Measurements from ENCODE around the gene SORBS2. TPM values are rescaled to one million over a fixed set of nuclear protein-coding genes. Genes with fewer than 3 reads are reported as not detected.

SORBS2 gene
- total and polyA plus RNA-seq, 2 experiments from 2014 or later, result 0.32 to 1.5 TPM

GRCh38 chr4:185734930-185735329 lies 77.1 kb downstream of the SORBS2 start:
- H4K20me1 ChIP-seq (ENCODE audit: insufficient read depth), result no peaks in the 10 kb centered on the region
- H3K27me3 ChIP-seq (replicated peaks; ENCODE audit: insufficient read depth), result 0 out of 2 replicates have a peak, but pooled peaks cover 9% of the 10 kb centered on the region
- H3K4me2 ChIP-seq (ENCODE audit: unreplicated experiment), result no peak overlapping the region
- no peaks in the 10 kb centered on the region for H3K9me2 ChIP-seq (ENCODE audit: insufficient read depth)
- in situ Hi-C loops (cut with MboI), result no loop called here
- H3K4me3 ChIP-seq, result no peak overlapping the region
- H3K9ac ChIP-seq, result no peak overlapping the region
- no peaks in the 10 kb centered on the region for H3K4me1 ChIP-seq (ENCODE audit: insufficient read depth)
- WGBS, 2 experiments (ENCODE audit: low coverage in 1 of 2, low lambda C conversion rate in 2 of 2, missing lambda C conversion rate in 2 of 2), result 77 to 85% methylated on average over 2 of the region's 2 CpGs
- H3K9me3 ChIP-seq (ENCODE audit: low read depth), result no peaks in the 10 kb centered on the region
- 0 out of 2 replicates have a peak, but pooled peaks cover 10% of the 10 kb centered on the region for H3F3A ChIP-seq (ENCODE audit: insufficient read depth)
- no peak overlapping the region for H2AFZ ChIP-seq
- H3K27ac ChIP-seq, result no peak overlapping the region
- DNase-seq, result no peak
- no peak for TF ChIP-seq EZH2 (IDR thresholded peaks at IDR 0.05; ENCODE audit: insufficient read depth, poor library complexity, severe bottlenecking)
- TF ChIP-seq EZH2phosphoT487 (IDR thresholded peaks at IDR 0.05; ENCODE audit: insufficient read depth, low read depth), result no peak
- no peaks in the 10 kb centered on the region for H3K36me3 ChIP-seq (ENCODE audit: low read depth)
- H3K79me2 ChIP-seq (ENCODE audit: insufficient read depth), result no peaks in the 10 kb centered on the region

GRCh38 chr4:185734214-185734613 lies 77.8 kb downstream of the SORBS2 start:
- H3K27me3 ChIP-seq (replicated peaks; ENCODE audit: insufficient read depth), result 0 out of 2 replicates have a peak, but pooled peaks cover 9% of the 10 kb centered on the region
- WGBS, 2 experiments (ENCODE audit: low coverage in 1 of 2, low lambda C conversion rate in 2 of 2, missing lambda C conversion rate in 2 of 2), result 85 to 92% methylated on average over 5 of the region's 5 CpGs
- 0 out of 2 replicates have a peak, but pooled peaks cover 10% of the 10 kb centered on the region for H3F3A ChIP-seq (ENCODE audit: insufficient read depth)
- TF ChIP-seq EZH2 (IDR thresholded peaks at IDR 0.05; ENCODE audit: insufficient read depth, poor library complexity, severe bottlenecking) (no peak), EZH2phosphoT487 (IDR thresholded peaks at IDR 0.05; ENCODE audit: insufficient read depth, low read depth) (no peak)
- no peaks in the 10 kb centered on the region for H3K79me2 ChIP-seq (ENCODE audit: insufficient read depth)
- no peaks in the 10 kb centered on the region for H3K9me2 ChIP-seq (ENCODE audit: insufficient read depth)
- H3K4me2 ChIP-seq (ENCODE audit: unreplicated experiment), result no peak overlapping the region
- H2AFZ ChIP-seq, result no peak overlapping the region
- H3K4me1 ChIP-seq (ENCODE audit: insufficient read depth), result no peaks in the 10 kb centered on the region
- H3K4me3 ChIP-seq, result no peak overlapping the region
- H3K27ac ChIP-seq, result no peak overlapping the region
- H4K20me1 ChIP-seq (ENCODE audit: insufficient read depth), result no peaks in the 10 kb centered on the region
- no peak for DNase-seq
- H3K36me3 ChIP-seq (ENCODE audit: low read depth), result no peaks in the 10 kb centered on the region
- in situ Hi-C loops (cut with MboI), result no loop called here
- H3K9ac ChIP-seq, result no peak overlapping the region
- H3K9me3 ChIP-seq (ENCODE audit: low read depth), result no peaks in the 10 kb centered on the region

GRCh38 chr4:185730849-185731608 lies 81.0 kb downstream of the SORBS2 start:
- H3F3A ChIP-seq (ENCODE audit: insufficient read depth), result no peaks in the 10 kb centered on the region
- peak; percentile 47 for DNase-seq
- no peaks in the 10 kb centered on the region for H3K4me1 ChIP-seq (ENCODE audit: insufficient read depth)
- in situ Hi-C loops (cut with MboI), result no loop called here
- H3K79me2 ChIP-seq (ENCODE audit: insufficient read depth), result no peaks in the 10 kb centered on the region
- 0 out of 2 replicates have a peak, but pooled peaks cover 12% of the 10 kb centered on the region for H3K27me3 ChIP-seq (replicated peaks; ENCODE audit: insufficient read depth)
- no peaks in the 10 kb centered on the region for H4K20me1 ChIP-seq (ENCODE audit: insufficient read depth)
- H3K4me3 ChIP-seq, result no peak overlapping the region
- no peak overlapping the region for H3K4me2 ChIP-seq (ENCODE audit: unreplicated experiment)
- no peak overlapping the region for H2AFZ ChIP-seq
- no peaks in the 10 kb centered on the region for H3K9me2 ChIP-seq (ENCODE audit: insufficient read depth)
- no peak overlapping the region for H3K9ac ChIP-seq
- 3 to 10% methylated on average over 3 of the region's 3 CpGs for WGBS, 2 experiments (ENCODE audit: low coverage in 1 of 2, low lambda C conversion rate in 2 of 2, missing lambda C conversion rate in 2 of 2)
- no peak for TF ChIP-seq EZH2phosphoT487 (IDR thresholded peaks at IDR 0.05; ENCODE audit: insufficient read depth, low read depth)
- TF ChIP-seq EZH2 (IDR thresholded peaks at IDR 0.05; ENCODE audit: insufficient read depth, poor library complexity, severe bottlenecking), result no peak
- H3K9me3 ChIP-seq (ENCODE audit: low read depth), result no peaks in the 10 kb centered on the region
- no peaks in the 10 kb centered on the region for H3K36me3 ChIP-seq (ENCODE audit: low read depth)
- no peak overlapping the region for H3K27ac ChIP-seq

- Histone ChIP-seq H3K4me1 (ENCODE audit: insufficient read depth) (no peaks in the 10 kb centered on the region), H3K27ac (no peak overlapping the region), H4K20me1 (ENCODE audit: insufficient read depth) (no peaks in the 10 kb centered on the region), H3K36me3 (ENCODE audit: low read depth) (no peaks in the 10 kb centered on the region), H3K4me2 (ENCODE audit: unreplicated experiment) (no peak overlapping the region), H3F3A (ENCODE audit: insufficient read depth) (no peaks in the 10 kb centered on the region), H3K9ac (no peak overlapping the region), H3K9me2 (ENCODE audit: insufficient read depth) (no peaks in the 10 kb centered on the region), H3K9me3 (ENCODE audit: low read depth) (no peaks in the 10 kb centered on the region), H3K27me3 (replicated peaks; ENCODE audit: insufficient read depth) (0 out of 2 replicates have a peak, but pooled peaks cover 18% of the 10 kb centered on the region), H3K4me3 (no peak overlapping the region), H3K79me2 (ENCODE audit: insufficient read depth) (no peaks in the 10 kb centered on the region), H2AFZ (no peak overlapping the region)
- 69 to 72% methylated on average over 4 of the region's 4 CpGs for WGBS, 2 experiments (ENCODE audit: low coverage in 1 of 2, low lambda C conversion rate in 2 of 2, missing lambda C conversion rate in 2 of 2)
- in situ Hi-C loops (cut with MboI), result no loop called here
- no peak for TF ChIP-seq EZH2 (IDR thresholded peaks at IDR 0.05; ENCODE audit: insufficient read depth, poor library complexity, severe bottlenecking)
- TF ChIP-seq EZH2phosphoT487 (IDR thresholded peaks at IDR 0.05; ENCODE audit: insufficient read depth, low read depth), result no peak
- DNase-seq, result no peak
Measured at GRCh38 chr4:185730387-185730786, 81.6 kb downstream of the SORBS2 start.

All from GM23248 (cell line).